Measurements from ENCODE around the gene KCNQ1. TPM values are rescaled to one million over a fixed set of nuclear protein-coding genes. Genes with fewer than 3 reads are reported as not detected.

The KCNQ1 gene
- total RNA-seq, 1 experiment from 2014 or later = 10.7 TPM

- ChIA-PET POLR2A (no interaction called here), RAD21 (ENCODE audit: low non-redundant PET in 1 of 2, low total read pairs in 2 of 2, uncharacterized antibody in 2 of 2, unreplicated experiment in 2 of 2) (no interaction called here), CTCF (no interaction called here)
- intact Hi-C loops (cut with micrococcal nuclease) = loop anchor here (10.0 kb wide), 1 partner anchor 342 kb away; no protein-coding TSS in a partner anchor
- Histone ChIP-seq H3K27me3 (ENCODE audit: insufficient read depth, low read length) (no peaks in the 10 kb centered on the region), H3K36me3 (ENCODE audit: control insufficient read depth in 1 of 2, insufficient read depth in 2 of 2, low read length in 2 of 2) (no peaks in the 10 kb centered on the region), H3K9ac (ENCODE audit: low read length) (no peak overlapping the region), H3K9me3 (ENCODE audit: control insufficient read depth in 1 of 2, insufficient read depth in 1 of 2, low read depth in 1 of 2, low read length in 2 of 2) (no peaks in the 10 kb centered on the region), H4K20me1 (ENCODE audit: insufficient read depth) (no peaks in the 10 kb centered on the region), H3K9me2 (ENCODE audit: insufficient read depth) (no peaks in the 10 kb centered on the region), H3K4me2 (ENCODE audit: low read length) (no peak overlapping the region), H3K4me1 (ENCODE audit: control insufficient read depth in 1 of 2, insufficient read depth in 2 of 2, low read length in 2 of 2) (peaks cover 24 to 32% of the 10 kb centered on the region in 2 experiments), H3K79me2 (ENCODE audit: insufficient read depth, low read length) (no peaks in the 10 kb centered on the region), H3K4me3 (replicated peaks in 1 of 2; ENCODE audit: low read depth in 1 of 2, low read length in 2 of 2) (no peak overlapping the region), H2AFZ (ENCODE audit: low read depth, low read length, poor library complexity, severe bottlenecking) (no peak overlapping the region), H3K27ac (ENCODE audit: low read depth, low read length) (no peak overlapping the region)
- ATAC-seq (no peak), DNase-seq (ENCODE audit: low read depth, low spot score) (no peak)
- no TSS peak for BruUV-seq (replicated peaks)
- TF ChIP-seq YY1 (IDR thresholded peaks at IDR 0.05; ENCODE audit: extremely low read depth, insufficient replicate concordance, low read depth, low read length) (no peak), SRF (IDR thresholded peaks at IDR 0.05; ENCODE audit: low read depth) (no peak)
Measured at GRCh38 chr11:2537010-2537705, 92.3 kb downstream of the KCNQ1 start.

GRCh38 chr11:2537896-2538724 is 93.3 kb downstream of the KCNQ1 start:
- TF ChIP-seq CTCF (IDR thresholded peaks at IDR 0.05 in 2 of 3, conservative IDR thresholded peaks at IDR 0.05 in 1 of 3; ENCODE audit: borderline replicate concordance in 1 of 3, insufficient read depth in 1 of 3, low read depth in 2 of 3, low read length in 2 of 3) = no peak
- no peak for TF ChIP-seq JUND (IDR thresholded peaks at IDR 0.05)
- TF ChIP-seq POLR2AphosphoS5 (IDR thresholded peaks at IDR 0.05; ENCODE audit: low read depth, low read length) = no peak
- no peak for TF ChIP-seq EGR1 (IDR thresholded peaks at IDR 0.05; ENCODE audit: low read depth)
- TF ChIP-seq SP1 (IDR thresholded peaks at IDR 0.05; ENCODE audit: low read depth) = no peak
- TF ChIP-seq YY1 (IDR thresholded peaks at IDR 0.05; ENCODE audit: extremely low read depth, insufficient replicate concordance, low read depth, low read length) = no peak
- TF ChIP-seq EZH2phosphoT487 (IDR thresholded peaks at IDR 0.05; ENCODE audit: borderline replicate concordance) = no peak
- no peak for TF ChIP-seq ZNF274 (IDR thresholded peaks at IDR 0.05; ENCODE audit: low read depth, low read length)
- no peak for TF ChIP-seq FOSL1 (IDR thresholded peaks at IDR 0.05; ENCODE audit: low read depth)
- CTCF ChIA-PET = no interaction called here
- no TSS peak for BruUV-seq (replicated peaks)
- H3K79me2 ChIP-seq (ENCODE audit: insufficient read depth, low read length) = no peaks in the 10 kb centered on the region
- DNase-seq (ENCODE audit: low read depth, low spot score) (no peak), ATAC-seq (no peak)
- H3K4me1 ChIP-seq (ENCODE audit: control insufficient read depth in 1 of 2, insufficient read depth in 2 of 2, low read length in 2 of 2) = peaks cover 19 to 22% of the 10 kb centered on the region in 2 experiments
- no peaks in the 10 kb centered on the region for H3K9me2 ChIP-seq (ENCODE audit: insufficient read depth)
- no peak overlapping the region for H3K4me3 ChIP-seq (replicated peaks in 1 of 2; ENCODE audit: low read depth in 1 of 2, low read length in 2 of 2)
- no peaks in the 10 kb centered on the region for H4K20me1 ChIP-seq (ENCODE audit: insufficient read depth)
- no peak overlapping the region for H3K27ac ChIP-seq (ENCODE audit: low read depth, low read length)
- H2AFZ ChIP-seq (ENCODE audit: low read depth, low read length, poor library complexity, severe bottlenecking) = no peak overlapping the region
- H3K9me3 ChIP-seq (ENCODE audit: control insufficient read depth in 1 of 2, insufficient read depth in 1 of 2, low read depth in 1 of 2, low read length in 2 of 2) = no peaks in the 10 kb centered on the region
- POLR2A ChIA-PET = no interaction called here
- intact Hi-C loops (cut with micrococcal nuclease) = loop anchor here (10.0 kb wide), 1 partner anchor 343 kb away; no protein-coding TSS in a partner anchor
- RAD21 ChIA-PET (ENCODE audit: low non-redundant PET in 1 of 2, low total read pairs in 2 of 2, uncharacterized antibody in 2 of 2, unreplicated experiment in 2 of 2) = no interaction called here
- H3K9ac ChIP-seq (ENCODE audit: low read length) = no peak overlapping the region
- no peaks in the 10 kb centered on the region for H3K27me3 ChIP-seq (ENCODE audit: insufficient read depth, low read length)
- no peak overlapping the region for H3K4me2 ChIP-seq (ENCODE audit: low read length)
- H3K36me3 ChIP-seq (ENCODE audit: control insufficient read depth in 1 of 2, insufficient read depth in 2 of 2, low read length in 2 of 2) = no peaks in the 10 kb centered on the region
